Uterus (tissue), 2 donors: ENCODE results near the gene TOMM22.

ENCODE experiments used
- POLR2A ChIP-seq, 2 donors: fragments of 450-650 bp; IDR thresholded peaks; one replicate each; pipeline ENCODE4 v1.6.1; 2016; ENCODE audit warnings: antibody characterized with exemption in 2 of 2, mild to moderate bottlenecking in 1 of 2, moderate library complexity in 1 of 2
- TF ChIP-seq, protein P1 (sequence below), 4 experiments: fragments of 200-600 bp in 2 of 4; fragments of 450-650 bp in 2 of 4; sonication (generic) in 2 of 4; IDR thresholded peaks; one replicate each; pipeline ENCODE4 v1.5.1; 2016 to 2019; ENCODE audit warnings: antibody characterized with exemption in 4 of 4, mild to moderate bottlenecking in 2 of 4, moderate library complexity in 1 of 4

DNA sequence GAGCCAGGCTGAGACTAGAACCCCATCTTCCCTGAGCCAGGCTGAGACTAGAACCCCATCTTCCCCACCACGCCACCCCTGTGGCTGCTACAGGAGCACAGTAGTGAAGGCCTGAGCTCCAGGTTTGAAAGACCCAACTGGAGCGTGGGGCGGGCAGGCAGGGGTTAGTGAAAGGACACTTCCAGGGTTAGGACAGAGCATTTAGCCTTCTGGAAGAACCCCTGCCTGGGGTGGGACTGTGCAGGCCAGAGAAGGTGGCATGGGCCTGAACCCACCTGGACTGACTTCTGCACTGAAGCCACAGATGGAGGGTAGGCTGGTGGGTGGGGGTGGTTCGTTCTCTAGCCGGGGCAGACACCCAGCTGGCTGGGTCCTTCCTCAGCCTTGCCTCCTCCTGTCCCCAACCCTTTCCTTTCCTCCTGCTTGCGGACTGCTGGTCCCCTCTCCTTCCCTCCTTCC lies 50.0 kb downstream of the TOMM22 start:
- TF ChIP-seq, protein P1, sequence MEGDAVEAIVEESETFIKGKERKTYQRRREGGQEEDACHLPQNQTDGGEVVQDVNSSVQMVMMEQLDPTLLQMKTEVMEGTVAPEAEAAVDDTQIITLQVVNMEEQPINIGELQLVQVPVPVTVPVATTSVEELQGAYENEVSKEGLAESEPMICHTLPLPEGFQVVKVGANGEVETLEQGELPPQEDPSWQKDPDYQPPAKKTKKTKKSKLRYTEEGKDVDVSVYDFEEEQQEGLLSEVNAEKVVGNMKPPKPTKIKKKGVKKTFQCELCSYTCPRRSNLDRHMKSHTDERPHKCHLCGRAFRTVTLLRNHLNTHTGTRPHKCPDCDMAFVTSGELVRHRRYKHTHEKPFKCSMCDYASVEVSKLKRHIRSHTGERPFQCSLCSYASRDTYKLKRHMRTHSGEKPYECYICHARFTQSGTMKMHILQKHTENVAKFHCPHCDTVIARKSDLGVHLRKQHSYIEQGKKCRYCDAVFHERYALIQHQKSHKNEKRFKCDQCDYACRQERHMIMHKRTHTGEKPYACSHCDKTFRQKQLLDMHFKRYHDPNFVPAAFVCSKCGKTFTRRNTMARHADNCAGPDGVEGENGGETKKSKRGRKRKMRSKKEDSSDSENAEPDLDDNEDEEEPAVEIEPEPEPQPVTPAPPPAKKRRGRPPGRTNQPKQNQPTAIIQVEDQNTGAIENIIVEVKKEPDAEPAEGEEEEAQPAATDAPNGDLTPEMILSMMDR (IDR thresholded peaks at IDR 0.05), result no peak
- TF ChIP-seq POLR2A (IDR thresholded peaks at IDR 0.05), result no peak
